C4-2B (cell line): ENCODE measurements around the gene STING1.

ENCODE experiments used
- CTCF ChIP-seq: fragments of 450-650 bp; conservative IDR thresholded peaks from 2 replicates; pipeline ENCODE4 v1.5.1; 2017; ENCODE audit warnings: mild to moderate bottlenecking
- ZFX ChIP-seq: fragments of 450-650 bp; IDR thresholded peaks from 2 replicates; pipeline ENCODE4 v1.6.1; 2017

DNA sequence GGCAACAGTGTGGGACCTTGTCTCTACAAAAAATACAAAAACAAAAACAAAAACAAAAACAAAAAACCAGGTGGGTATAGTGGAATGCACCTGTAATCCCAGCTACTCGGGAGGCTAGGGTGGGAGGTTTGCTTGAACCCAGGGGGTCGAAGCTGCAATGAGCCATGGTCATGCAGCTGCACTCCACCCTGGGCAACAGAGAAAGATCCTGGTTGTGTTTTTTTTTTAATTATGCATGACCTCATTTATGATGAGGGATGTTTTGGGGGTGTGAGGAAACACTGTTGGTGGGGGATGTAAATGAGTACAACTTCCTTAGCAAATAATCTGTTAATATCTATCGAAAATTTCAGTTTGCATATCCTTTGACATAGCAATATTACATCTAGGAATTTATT lies 49.2 kb upstream of the STING1 start:
- TF ChIP-seq CTCF (no peak), ZFX (no peak)
